Sigmoid colon (tissue), 7 donors: Measurements from ENCODE around the gene MR1. TPM values are rescaled to one million over a fixed set of nuclear protein-coding genes. Genes with fewer than 3 reads are reported as not detected.

Experiments used
- DNase-seq: peaks from one replicate; pipeline ENCODE4 v3.0.0-alpha.2; 2019
- H3K27ac ChIP-seq, 4 donors: fragments of 200-600 bp; sonication (generic); one replicate each; pipeline ENCODE4 v1.5.1; 2016 to 2019; ENCODE audit warnings: mild to moderate bottlenecking in 1 of 4
- H3K27me3 ChIP-seq, 3 donors: fragments of 200-600 bp; sonication (generic); one replicate each; pipeline ENCODE4 v1.5.1; 2019; ENCODE audit warnings: mild to moderate bottlenecking in 1 of 3
- H3K36me3 ChIP-seq, 4 donors: fragments of 200-600 bp; sonication (generic); one replicate each; pipeline ENCODE4 v1.5.1; 2016 to 2019
- H3K4me1 ChIP-seq, 4 donors: fragments of 200-600 bp; sonication (generic); one replicate each; pipeline ENCODE4 v1.5.1; 2017 to 2019
- H3K4me3 ChIP-seq, 4 donors: fragments of 200-600 bp; sonication (generic); one replicate each; pipeline ENCODE4 v1.5.1; 2017 to 2019; ENCODE audit warnings: mild to moderate bottlenecking in 2 of 4, moderate library complexity in 1 of 4
- H3K9me3 ChIP-seq, 4 donors: fragments of 200-600 bp in 3 of 4; sonication (generic) in 3 of 4; one replicate each; pipeline versions ENCODE4 v1.5.1 to v1.6.1; 2013 to 2019
- CTCF ChIP-seq, 4 experiments: fragments of 450-650 bp in 3 of 4; fragments of 200-600 bp in 1 of 4; IDR thresholded peaks; one replicate each; pipeline ENCODE4 v1.5.1; 2016 to 2019; ENCODE audit warnings: antibody characterized with exemption in 4 of 4, mild to moderate bottlenecking in 3 of 4, moderate library complexity in 2 of 4
- EP300 ChIP-seq, 4 donors: sonication (generic); formaldehyde crosslinking; IDR thresholded peaks; one replicate each; pipeline ENCODE4 v1.6.1; 2017; ENCODE audit warnings: antibody characterized with exemption in 4 of 4
- POLR2A ChIP-seq, 2 donors: fragments of 450-650 bp; IDR thresholded peaks; one replicate each; pipeline ENCODE4 v1.6.1; 2016; ENCODE audit warnings: antibody characterized with exemption in 2 of 2, mild to moderate bottlenecking in 2 of 2, moderate library complexity in 2 of 2
- POLR2AphosphoS5 ChIP-seq, 4 donors: sonication (generic); formaldehyde crosslinking; IDR thresholded peaks; one replicate each; pipeline ENCODE4 v1.6.1; 2017; ENCODE audit warnings: antibody characterized with exemption in 4 of 4
- WGBS, 2 donors: extraction: QIAGEN DNeasy Blood & Tissue Kit; methylation state at CpG; one replicate each; pipeline ENCODE4 v1.1.7; 2013; 5-methylcytosine and 5-hydroxymethylcytosine counted together
- intact Hi-C: fragments of 100-400 bp; cut with DNase I; formaldehyde crosslinking; loops from one replicate; pipeline ENCODE4 v1.15.1; 2023
- polyA plus RNA-seq, 3 donors: library from polyadenylated mRNA; stranded (reverse); fragments of 200-250 nt; gene quantifications; one replicate each; pipeline ENCODE4 v1.2.3, GENCODE V29; 2013
- total RNA-seq, 4 donors: library from RNA; depleted of rRNA; stranded (reverse); fragments of >200 nt; gene quantifications; one replicate each; pipeline ENCODE4 v1.1.0, GENCODE V29; 2016
- donor health status: healthy with polysubstance abuse.
- donor health status: Bipolar disorder and iron deficiency.
- donor health status: healthy.

MR1 gene
- total and polyA plus RNA-seq, 7 donors = 1.8 to 12.2 (median 10.3) TPM

GRCh38 chr1:181001091-181001780, 32.5 kb upstream of the MR1 start:
- Histone ChIP-seq H3K9me3 (no peaks in the 10 kb centered on the region), H3K27me3 (no peaks in the 10 kb centered on the region), H3K36me3 (peaks cover 0 to 41% (median 5%) of the 10 kb centered on the region in 4 donors), H3K4me1 (peaks cover 0 to 11% (median 9%) of the 10 kb centered on the region in 4 donors), H3K4me3 (no peak overlapping the region), H3K27ac (no peak overlapping the region)
- 93 to 94% methylated on average over 7 of the region's 7 CpGs for WGBS, 2 donors
- DNase-seq = no peak
- intact Hi-C loops = no loop called here
- TF ChIP-seq CTCF (IDR thresholded peaks at IDR 0.05) = no peak
- TF ChIP-seq EP300 (IDR thresholded peaks at IDR 0.05) = no peak
- TF ChIP-seq POLR2A (IDR thresholded peaks at IDR 0.05) = no peak
- no peak for TF ChIP-seq POLR2AphosphoS5 (IDR thresholded peaks at IDR 0.05)

GRCh38 chr1:181002582-181003172, 31.1 kb upstream of the MR1 start:
- 96 to 98% methylated on average over 3 of the region's 3 CpGs for WGBS, 2 donors
- peaks cover 0 to 11% (median 8%) of the 10 kb centered on the region in 4 donors for H3K4me1 ChIP-seq
- H3K9me3 ChIP-seq = no peaks in the 10 kb centered on the region
- no peak for DNase-seq
- H3K36me3 ChIP-seq = peaks cover 0 to 41% (median 5%) of the 10 kb centered on the region in 4 donors
- no peak overlapping the region for H3K4me3 ChIP-seq
- TF ChIP-seq EP300 (IDR thresholded peaks at IDR 0.05) (no peak), POLR2A (IDR thresholded peaks at IDR 0.05) (no peak), CTCF (IDR thresholded peaks at IDR 0.05) (no peak)
- intact Hi-C loops = no loop called here
- no peak overlapping the region for H3K27ac ChIP-seq
- no peaks in the 10 kb centered on the region for H3K27me3 ChIP-seq

- TF ChIP-seq CTCF (IDR thresholded peaks at IDR 0.05) (no peak), POLR2A (IDR thresholded peaks at IDR 0.05) (no peak), POLR2AphosphoS5 (IDR thresholded peaks at IDR 0.05) (no peak), EP300 (IDR thresholded peaks at IDR 0.05) (no peak)
- intact Hi-C loops = no loop called here
- DNase-seq = no peak
- H3K4me3 ChIP-seq = no peak overlapping the region
- no peaks in the 10 kb centered on the region for H3K9me3 ChIP-seq
- H3K36me3 ChIP-seq = no peaks in the 10 kb centered on the region
- peaks cover 0 to 34% (median 22%) of the 10 kb centered on the region in 4 donors for H3K4me1 ChIP-seq
- H3K27me3 ChIP-seq = no peaks in the 10 kb centered on the region
- peak overlapping the region in 3 of 4 donors; percentile 33 to 76 (median 39) for H3K27ac ChIP-seq
These were observed 23.0 kb upstream of the MR1 start for GRCh38 chr1:181010789-181011188.

GRCh38 chr1:181011301-181012202, 22.2 kb upstream of the MR1 start:
- Histone ChIP-seq H3K27me3 (no peaks in the 10 kb centered on the region), H3K27ac (peak overlapping the region in 3 of 4 donors; percentile 33 to 76 (median 39)), H3K36me3 (no peaks in the 10 kb centered on the region), H3K9me3 (no peaks in the 10 kb centered on the region), H3K4me3 (no peak overlapping the region), H3K4me1 (peaks cover 0 to 40% (median 22%) of the 10 kb centered on the region in 4 donors)
- no peak for TF ChIP-seq POLR2A (IDR thresholded peaks at IDR 0.05)
- no peak for TF ChIP-seq POLR2AphosphoS5 (IDR thresholded peaks at IDR 0.05)
- DNase-seq = no peak
- 82 to 86% methylated on average over 3 of the region's 3 CpGs for WGBS, 2 donors
- intact Hi-C loops = no loop called here
